DOHH2 (cell line): Measurements from ENCODE around the gene SSMEM1.

Source experiments
- H3F3A ChIP-seq: fragments of 200-600 bp; sonication (generic), shearing (Covaris generic); 2 replicates; pipeline ENCODE4 v1.6.0; 2016; ENCODE audit warnings: antibody characterized with exemption, mild to moderate bottlenecking; ENCODE audit not compliant: control insufficient read depth, insufficient read depth
- H3K27ac ChIP-seq: fragments of 200-600 bp; sonication (generic); 2 replicates; pipeline ENCODE4 v1.5.1; 2014; ENCODE audit warnings: low read depth, mild to moderate bottlenecking, low read length, moderate library complexity
- H3K27me3 ChIP-seq: fragments of 200-600 bp; sonication (generic); 2 replicates; pipeline ENCODE4 v1.6.1; 2014; ENCODE audit warnings: mild to moderate bottlenecking, low read length, mixed read lengths; ENCODE audit not compliant: control insufficient read depth
- H3K36me3 ChIP-seq: fragments of 200-600 bp; sonication (generic); 2 replicates; pipeline ENCODE4 v1.6.1; 2014; ENCODE audit warnings: mild to moderate bottlenecking, low read length, moderate library complexity, mixed read lengths; ENCODE audit not compliant: control insufficient read depth
- H3K4me1 ChIP-seq: fragments of 200-600 bp; sonication (generic); 2 replicates; pipeline ENCODE4 v1.6.1; 2014; ENCODE audit warnings: mild to moderate bottlenecking, low read length, mixed read lengths; ENCODE audit not compliant: control insufficient read depth
- H3K4me2 ChIP-seq: fragments of 200-600 bp; sonication (generic); 2 replicates; pipeline ENCODE4 v1.6.0; 2014; ENCODE audit warnings: mild to moderate bottlenecking, low read length, moderate library complexity
- H3K4me3 ChIP-seq: fragments of 200-600 bp; sonication (generic); 2 replicates; pipeline ENCODE4 v1.5.1; 2014; ENCODE audit warnings: mild to moderate bottlenecking, low read length, mixed read lengths
- H3K79me2 ChIP-seq: fragments of 200-600 bp; sonication (generic); 2 replicates; pipeline ENCODE4 v1.6.1; 2014; ENCODE audit warnings: mild to moderate bottlenecking, low read length, mixed read lengths; ENCODE audit not compliant: control insufficient read depth
- H3K9me2 ChIP-seq: fragments of 200-600 bp; sonication (generic); replicated peaks from 2 replicates; pipeline ENCODE4 v1.6.1; 2014; ENCODE audit warnings: mild to moderate bottlenecking, low read length, mixed read lengths; ENCODE audit not compliant: control insufficient read depth
- H3K9me3 ChIP-seq: fragments of 200-600 bp; sonication (generic); 2 replicates; pipeline ENCODE4 v1.6.1; 2014; ENCODE audit warnings: antibody characterized with exemption, low read length, mixed read lengths; ENCODE audit not compliant: control insufficient read depth, insufficient read depth
- H4K20me1 ChIP-seq: fragments of 200-600 bp; sonication (generic); 2 replicates; pipeline ENCODE4 v1.6.0; 2014; ENCODE audit warnings: low read depth, mild to moderate bottlenecking, antibody characterized with exemption, low read length, moderate library complexity; ENCODE audit not compliant: control insufficient read depth, insufficient read depth
- EZH2phosphoT487 ChIP-seq: fragments of 200-600 bp; sonication (generic); IDR thresholded peaks from 2 replicates; pipeline ENCODE4 v1.6.1; 2017; ENCODE audit warnings: borderline replicate concordance, mild to moderate bottlenecking, antibody characterized with exemption, low read length, moderate library complexity, mixed read lengths
- TF ChIP-seq, protein P1 (sequence below): fragments of 200-600 bp; sonication (generic); IDR thresholded peaks from one replicate; pipeline ENCODE4 v1.5.1; 2014; ENCODE audit warnings: antibody characterized with exemption, mild to moderate bottlenecking, low read depth, low read length; ENCODE audit not compliant: poor library complexity, severe bottlenecking

SSMEM1 gene

DNA sequence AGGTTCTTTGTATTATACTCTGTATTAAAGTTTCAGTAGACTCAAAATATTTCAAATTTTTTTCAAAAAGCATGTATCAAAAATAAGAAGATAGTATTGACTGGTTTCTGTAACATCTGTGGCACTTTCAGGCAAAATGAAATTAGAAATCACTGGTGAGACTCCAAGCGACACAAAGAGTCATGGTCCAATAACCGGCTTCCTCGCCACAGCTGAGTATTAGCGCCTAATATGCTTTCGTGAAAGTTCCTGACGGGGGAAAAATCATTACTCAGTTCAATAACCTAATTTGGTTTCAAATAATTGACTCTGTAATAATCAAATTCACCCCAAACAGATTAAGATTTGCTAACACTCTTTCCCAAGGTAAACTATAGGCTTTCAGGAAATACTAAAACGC is 15.9 kb upstream of the SSMEM1 start:
- no peaks in the 10 kb centered on the region for H3K9me3 ChIP-seq
- no peaks in the 10 kb centered on the region for H3K27me3 ChIP-seq
- H3K79me2 ChIP-seq, result peaks cover 3% of the 10 kb centered on the region; the same call in 1 of the 2 replicates
- H3K4me1 ChIP-seq, result no peaks in the 10 kb centered on the region
- H3K36me3 ChIP-seq, result peaks cover 76% of the 10 kb centered on the region
- peaks cover 2% of the 10 kb centered on the region; the same call in 1 of the 2 replicates for H3F3A ChIP-seq
- no peaks in the 10 kb centered on the region for H4K20me1 ChIP-seq
- H3K27ac ChIP-seq, result no peak overlapping the region
- H3K4me3 ChIP-seq, result no peak overlapping the region
- TF ChIP-seq EZH2phosphoT487, result no peak
- TF ChIP-seq, protein P1, sequence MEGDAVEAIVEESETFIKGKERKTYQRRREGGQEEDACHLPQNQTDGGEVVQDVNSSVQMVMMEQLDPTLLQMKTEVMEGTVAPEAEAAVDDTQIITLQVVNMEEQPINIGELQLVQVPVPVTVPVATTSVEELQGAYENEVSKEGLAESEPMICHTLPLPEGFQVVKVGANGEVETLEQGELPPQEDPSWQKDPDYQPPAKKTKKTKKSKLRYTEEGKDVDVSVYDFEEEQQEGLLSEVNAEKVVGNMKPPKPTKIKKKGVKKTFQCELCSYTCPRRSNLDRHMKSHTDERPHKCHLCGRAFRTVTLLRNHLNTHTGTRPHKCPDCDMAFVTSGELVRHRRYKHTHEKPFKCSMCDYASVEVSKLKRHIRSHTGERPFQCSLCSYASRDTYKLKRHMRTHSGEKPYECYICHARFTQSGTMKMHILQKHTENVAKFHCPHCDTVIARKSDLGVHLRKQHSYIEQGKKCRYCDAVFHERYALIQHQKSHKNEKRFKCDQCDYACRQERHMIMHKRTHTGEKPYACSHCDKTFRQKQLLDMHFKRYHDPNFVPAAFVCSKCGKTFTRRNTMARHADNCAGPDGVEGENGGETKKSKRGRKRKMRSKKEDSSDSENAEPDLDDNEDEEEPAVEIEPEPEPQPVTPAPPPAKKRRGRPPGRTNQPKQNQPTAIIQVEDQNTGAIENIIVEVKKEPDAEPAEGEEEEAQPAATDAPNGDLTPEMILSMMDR, result no peak
- no peak overlapping the region for H3K4me2 ChIP-seq
- no peaks in the 10 kb centered on the region for H3K9me2 ChIP-seq

DNA sequence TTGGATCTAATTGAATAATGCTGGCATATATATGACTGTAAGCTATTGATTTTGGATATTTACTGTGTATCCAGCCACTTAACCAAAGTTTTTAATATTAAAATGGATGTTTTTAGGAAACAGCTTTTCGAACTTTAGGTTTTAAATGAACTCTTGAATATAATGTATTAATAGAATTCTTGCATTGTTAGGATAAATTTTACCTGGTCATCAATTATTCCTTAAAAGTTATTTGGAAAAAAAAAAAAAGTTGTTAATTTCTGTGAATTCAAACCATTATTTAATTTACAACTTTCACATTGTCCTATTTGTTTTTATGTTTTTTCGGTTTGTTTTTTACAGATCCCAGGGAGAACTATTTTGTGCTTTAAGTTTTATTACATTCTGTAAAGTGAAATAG is 12.3 kb upstream of the SSMEM1 start:
- no peaks in the 10 kb centered on the region for H4K20me1 ChIP-seq
- H3K4me1 ChIP-seq, result no peaks in the 10 kb centered on the region
- no peak overlapping the region for H3K4me2 ChIP-seq
- H3K27me3 ChIP-seq, result no peaks in the 10 kb centered on the region
- no peak overlapping the region for H3K4me3 ChIP-seq
- H3K27ac ChIP-seq, result no peak overlapping the region
- H3K9me2 ChIP-seq, result no peaks in the 10 kb centered on the region
- H3K36me3 ChIP-seq, result peaks cover 85% of the 10 kb centered on the region
- TF ChIP-seq, protein P1, result no peak
- no peak for TF ChIP-seq EZH2phosphoT487
- no peaks in the 10 kb centered on the region for H3K9me3 ChIP-seq
- H3F3A ChIP-seq, result peaks cover 2% of the 10 kb centered on the region; the same call in 1 of the 2 replicates
- no peaks in the 10 kb centered on the region; the same call in none of the 2 replicates for H3K79me2 ChIP-seq

DNA sequence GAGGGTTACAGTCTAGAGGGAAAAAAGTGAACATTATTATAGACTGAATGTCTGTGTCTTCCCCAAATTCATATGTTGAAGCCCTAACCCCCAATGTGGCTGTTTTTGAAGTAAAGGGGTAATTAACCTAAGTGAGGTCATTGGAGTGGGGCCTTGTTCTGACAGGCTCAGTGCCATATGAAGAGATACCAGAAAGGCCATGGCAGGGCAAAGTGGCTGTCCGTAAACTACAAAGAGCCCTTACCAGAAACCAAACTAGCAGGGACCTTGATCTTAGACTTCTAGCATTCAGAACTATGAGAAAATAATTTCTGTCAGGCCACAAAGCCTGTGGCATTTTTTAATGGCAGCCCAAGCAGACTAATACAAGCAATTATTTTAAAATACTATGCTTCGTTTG is 11.2 kb upstream of the SSMEM1 start:
- H3K36me3 ChIP-seq, result peaks cover 85% of the 10 kb centered on the region
- TF ChIP-seq EZH2phosphoT487, result no peak
- TF ChIP-seq, protein P1, result no peak

More for the DNA sequence above, 11.2 kb upstream of the SSMEM1 start:
- Histone ChIP-seq H3F3A (peaks cover 2% of the 10 kb centered on the region; the same call in 1 of the 2 replicates), H3K4me1 (no peaks in the 10 kb centered on the region), H3K27ac (no peak overlapping the region), H3K79me2 (peaks cover 5% of the 10 kb centered on the region), H3K4me3 (no peak overlapping the region), H3K9me2 (no peaks in the 10 kb centered on the region), H4K20me1 (no peaks in the 10 kb centered on the region), H3K4me2 (no peak overlapping the region), H3K9me3 (no peaks in the 10 kb centered on the region), H3K27me3 (no peaks in the 10 kb centered on the region)
